Measurements from ENCODE around the gene PDE4B.

PDE4B gene

DNA sequence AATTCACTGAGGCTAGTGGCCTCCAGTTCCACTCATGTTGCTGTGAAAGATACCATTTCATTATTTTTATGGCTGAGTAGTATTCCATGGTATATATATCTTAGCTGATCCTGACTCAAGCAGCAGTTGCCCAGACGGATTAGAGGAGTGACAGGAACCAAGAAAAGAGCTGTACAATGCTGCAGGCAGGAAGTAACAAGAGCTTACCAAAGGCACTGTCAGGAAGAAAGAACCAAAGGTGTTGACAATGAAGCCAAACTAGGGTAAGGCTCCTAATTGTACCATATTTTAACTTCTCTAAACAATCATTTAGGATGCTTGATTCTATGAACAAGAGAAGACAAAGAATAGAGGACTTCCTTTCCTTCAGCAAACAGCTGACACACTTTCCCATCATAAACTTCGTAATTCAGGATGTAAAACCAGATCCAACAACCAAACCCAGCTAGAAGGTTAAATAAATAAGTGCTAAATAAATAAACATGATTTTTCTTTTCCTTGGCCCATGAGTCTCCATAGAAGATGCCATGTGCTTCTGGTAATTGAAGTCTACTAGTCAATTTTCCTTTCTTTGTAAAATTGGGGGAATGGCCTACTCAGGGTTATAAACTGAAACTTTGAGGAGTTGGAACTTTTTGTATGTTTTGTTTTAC lies 493.0 kb downstream of the PDE4B start:
- DNase-seq (ENCODE audit: low read depth in 2 of 2) = no peak

DNA sequence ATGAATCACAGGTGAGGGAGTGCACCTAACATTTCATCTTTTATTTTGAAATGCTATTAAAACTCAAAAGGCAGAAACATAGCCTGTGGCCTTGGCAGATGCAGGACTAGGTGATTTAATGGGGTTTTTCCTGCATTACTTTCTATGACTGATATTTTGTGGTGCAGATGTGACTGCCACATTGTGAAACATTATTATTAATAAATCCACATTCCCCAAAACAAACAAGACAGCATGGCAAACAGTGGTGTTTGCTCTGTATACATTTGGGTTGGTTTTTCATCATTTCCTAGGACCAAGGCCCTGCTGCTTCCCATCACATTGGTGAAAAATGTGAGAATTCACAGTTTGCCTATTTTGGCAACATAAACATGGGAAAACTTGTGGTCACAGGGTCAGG lies 493.6 kb downstream of the PDE4B start:
- DNase-seq (ENCODE audit: low read depth in 2 of 2) = no peak

DNA sequence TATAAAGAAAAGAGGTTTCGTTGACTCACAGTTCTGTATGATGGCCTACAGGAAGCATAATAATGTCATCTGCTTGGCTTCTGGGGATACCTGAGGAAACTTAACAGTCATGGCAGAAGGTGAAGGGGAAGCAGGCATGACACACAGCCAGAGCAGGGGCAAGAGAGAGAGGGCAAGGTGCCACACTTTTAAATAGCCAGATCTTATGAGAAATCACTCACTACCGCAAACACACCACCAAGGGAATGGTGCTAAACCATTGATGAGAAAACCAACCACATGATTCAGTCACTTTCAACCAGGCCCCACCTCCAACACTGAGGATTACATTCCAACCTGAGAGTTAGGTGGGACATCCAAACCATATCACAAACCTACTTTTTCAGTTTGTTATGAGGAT lies 495.4 kb downstream of the PDE4B start:
- no peak for DNase-seq (ENCODE audit: low read depth in 2 of 2)

DNA sequence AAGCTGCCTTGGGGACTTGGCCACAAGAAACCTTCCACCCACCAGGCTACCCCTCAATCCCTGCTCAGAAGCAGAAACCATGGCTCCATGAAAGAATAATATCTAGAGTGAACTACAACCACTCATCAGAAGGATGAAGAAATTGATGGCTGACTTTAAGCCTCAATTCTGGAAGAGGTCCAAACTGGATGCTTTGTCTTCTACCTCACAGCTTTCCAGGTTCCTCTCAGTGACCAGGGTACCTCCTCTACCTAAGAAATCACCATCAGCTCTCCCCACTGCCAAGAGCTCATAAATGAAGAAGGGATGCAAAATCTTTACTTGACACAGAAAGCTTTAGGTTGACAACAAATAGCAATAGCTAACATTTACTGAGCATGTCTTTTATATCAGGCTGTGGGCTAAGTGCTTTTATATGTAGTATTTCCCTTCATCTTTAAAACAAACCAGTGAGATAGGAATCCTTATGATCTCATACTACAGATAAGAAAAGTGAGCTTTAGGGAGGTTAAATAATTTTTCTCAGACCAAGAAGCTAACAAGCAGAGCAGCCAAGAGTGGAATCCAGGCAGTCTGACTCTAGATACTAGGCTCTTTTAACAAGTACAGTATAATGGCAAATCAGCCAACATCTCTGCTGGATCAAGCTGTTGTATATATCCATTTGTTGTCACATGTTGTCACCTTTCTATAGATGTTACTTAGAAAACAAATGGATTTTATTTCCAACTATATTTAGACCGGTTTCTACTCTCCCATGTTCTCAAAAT lies 498.3 kb downstream of the PDE4B start:
- DNase-seq (ENCODE audit: low read depth in 2 of 2) = no peak

DNA sequence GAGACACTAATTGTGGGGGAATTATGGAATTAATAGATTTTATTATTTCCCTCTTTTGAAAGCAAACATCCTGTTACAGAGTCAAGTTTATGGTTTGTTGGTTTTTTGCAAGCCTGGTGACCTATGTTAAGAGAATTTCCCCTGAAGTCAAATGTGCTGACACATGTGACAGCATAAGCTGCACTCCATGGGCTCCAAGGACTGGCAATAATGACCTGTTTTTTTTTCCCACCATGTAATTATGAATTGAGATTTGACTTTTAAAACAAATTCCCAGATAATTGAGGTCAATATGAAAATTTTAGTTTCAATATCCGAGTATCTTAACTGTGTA lies 498.8 kb downstream of the PDE4B start:
- no peak for DNase-seq (ENCODE audit: low read depth in 2 of 2)

DNA sequence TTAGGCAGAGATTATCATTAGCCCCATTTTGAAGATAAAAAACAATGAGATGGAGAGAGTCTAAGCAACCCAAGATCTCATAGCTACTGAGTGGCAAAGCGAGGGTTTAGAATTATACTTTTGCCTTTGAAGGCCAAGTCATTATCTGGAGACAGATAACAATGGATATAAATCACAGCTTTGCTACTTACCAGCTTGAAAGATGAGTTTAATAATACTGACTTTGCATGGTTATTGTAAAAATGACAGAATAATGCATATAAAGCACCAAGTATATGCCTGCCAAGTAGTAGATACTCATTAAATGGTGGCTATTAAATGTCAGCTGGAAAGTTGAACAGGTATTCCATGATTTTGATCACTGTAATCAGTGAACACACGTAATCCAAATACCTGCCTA lies 499.6 kb downstream of the PDE4B start:
- no peak for DNase-seq (ENCODE audit: low read depth in 2 of 2)

DNA sequence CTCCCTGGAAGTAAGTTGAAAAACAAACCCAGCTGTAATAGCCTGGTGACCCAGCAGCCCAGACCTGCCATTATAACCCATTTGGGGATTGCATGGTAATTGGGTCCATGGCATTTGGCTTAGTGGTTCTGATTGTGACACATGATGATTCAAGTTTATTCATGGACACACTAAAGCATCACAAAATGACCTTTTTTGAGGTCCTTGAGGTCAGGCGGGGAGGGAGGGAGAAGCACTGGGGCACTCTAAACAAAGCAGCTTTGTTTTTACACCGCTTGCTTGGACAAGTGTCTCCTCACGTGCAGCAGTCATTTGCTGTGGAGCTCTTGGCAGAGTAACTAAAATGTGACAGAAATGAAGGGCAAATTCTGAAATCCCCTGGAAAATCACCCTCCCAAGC lies 500.2 kb downstream of the PDE4B start:
- DNase-seq (ENCODE audit: low read depth in 2 of 2) = no peak

DNA sequence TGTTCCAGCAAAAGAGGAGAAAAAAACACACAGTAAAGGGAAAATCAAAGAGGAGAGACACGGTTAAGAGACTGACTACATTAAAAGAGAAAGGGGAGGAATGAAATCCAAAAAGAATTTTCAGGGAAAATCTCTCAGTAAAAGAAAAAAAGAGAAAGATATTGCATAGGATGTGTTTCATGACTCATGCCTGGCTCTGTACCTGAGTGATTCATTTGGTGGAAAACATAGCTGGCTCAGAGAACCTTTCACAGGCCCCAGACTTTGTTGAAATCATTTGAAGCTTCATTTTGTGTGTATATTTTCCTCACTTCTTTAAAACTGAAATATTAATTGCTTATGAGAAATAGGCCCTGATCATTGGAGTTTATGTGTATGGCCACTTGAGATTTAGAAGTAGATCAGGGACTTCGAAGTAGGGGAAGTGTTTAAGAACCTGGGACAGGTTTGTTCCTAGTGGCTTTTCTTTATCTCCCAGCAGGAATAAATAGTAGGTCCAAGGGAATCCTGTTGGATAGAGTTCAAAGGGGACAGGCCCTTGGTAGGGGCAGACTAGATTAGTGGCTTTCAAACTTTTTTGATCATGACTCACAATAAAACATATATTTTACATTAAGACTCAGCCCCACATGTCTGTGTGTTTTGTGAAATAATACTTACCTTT lies 502.1 kb downstream of the PDE4B start:
- no peak for DNase-seq (ENCODE audit: low read depth in 2 of 2)

DNA sequence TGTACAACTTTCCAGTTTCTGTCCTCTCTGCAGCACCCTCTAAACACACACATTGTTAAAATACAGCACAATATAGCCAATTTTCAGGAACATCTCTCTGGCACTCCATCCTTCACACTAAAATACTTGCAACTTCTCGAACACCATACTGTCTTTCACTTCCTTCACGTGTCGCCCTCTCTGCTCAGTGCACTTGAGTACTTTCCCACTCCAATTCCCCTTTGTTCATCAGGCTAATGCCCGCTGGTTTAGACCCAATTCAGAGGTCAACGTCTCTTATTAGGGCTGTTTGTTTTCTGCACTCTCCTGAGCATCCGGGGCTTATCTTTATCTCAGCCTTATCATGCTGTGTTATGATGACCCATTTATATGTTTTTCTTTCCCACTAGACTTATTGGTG lies 503.1 kb downstream of the PDE4B start:
- DNase-seq (ENCODE audit: low read depth in 2 of 2) = no peak

DNA sequence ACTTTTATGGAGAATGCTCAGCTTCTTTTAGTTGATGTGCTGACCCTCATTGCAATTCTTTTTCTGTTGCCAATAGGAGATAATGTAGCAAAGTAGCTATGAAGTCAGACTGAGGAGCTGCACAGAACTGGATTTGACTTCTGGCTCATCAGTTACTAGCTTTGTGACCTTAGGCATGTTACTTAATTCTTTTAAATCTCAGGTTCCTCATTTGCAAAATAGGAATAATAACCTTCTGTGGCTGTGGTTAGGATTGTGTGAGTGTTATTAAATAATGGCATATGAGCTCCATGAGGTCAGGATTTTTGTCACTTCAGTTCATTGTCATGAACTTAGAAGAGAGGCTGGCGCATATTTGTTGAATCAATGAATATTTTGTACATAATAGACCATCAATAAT lies 503.7 kb downstream of the PDE4B start:
- DNase-seq (ENCODE audit: low read depth in 2 of 2) = no peak

DNA sequence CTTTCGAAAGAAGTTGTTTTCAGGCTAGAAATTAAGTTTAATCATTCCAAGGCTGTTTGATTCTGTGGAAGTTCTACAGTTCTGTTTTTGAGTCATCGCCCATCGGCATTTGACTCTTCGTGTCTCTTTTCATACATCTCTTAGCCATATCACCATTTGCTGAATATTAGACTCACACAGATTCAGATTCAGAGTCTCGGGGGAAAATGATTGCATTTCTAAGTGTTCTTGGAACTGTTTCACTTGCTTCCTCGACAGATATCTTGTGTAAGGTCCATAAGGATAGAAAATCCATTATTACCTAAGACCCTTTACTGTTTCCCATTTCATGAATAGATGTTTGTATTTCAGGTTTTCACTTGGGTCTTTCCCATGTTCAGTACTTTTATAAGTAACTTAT lies 504.3 kb downstream of the PDE4B start:
- no peak for DNase-seq (ENCODE audit: low read depth in 2 of 2)

DNA sequence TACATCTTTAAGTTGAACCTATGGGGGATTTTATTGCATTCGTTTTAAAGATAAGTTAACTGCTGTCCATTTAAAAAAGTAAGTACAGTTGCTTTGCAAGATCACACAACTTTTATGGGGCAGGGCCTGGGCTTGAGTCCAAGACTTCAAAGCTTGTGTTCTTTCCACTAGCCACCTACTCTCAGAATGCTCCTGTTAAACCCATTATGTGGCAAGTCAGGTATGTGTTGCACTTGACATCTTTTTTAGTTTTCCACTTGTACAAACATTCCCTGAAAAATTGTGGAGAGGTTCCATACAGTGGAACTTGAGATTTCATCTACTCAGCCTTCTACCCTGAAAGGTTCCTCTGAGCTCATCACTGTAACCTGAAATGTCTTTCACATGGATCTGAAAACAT lies 505.8 kb downstream of the PDE4B start:
- no peak for DNase-seq (ENCODE audit: low read depth in 2 of 2)

DNA sequence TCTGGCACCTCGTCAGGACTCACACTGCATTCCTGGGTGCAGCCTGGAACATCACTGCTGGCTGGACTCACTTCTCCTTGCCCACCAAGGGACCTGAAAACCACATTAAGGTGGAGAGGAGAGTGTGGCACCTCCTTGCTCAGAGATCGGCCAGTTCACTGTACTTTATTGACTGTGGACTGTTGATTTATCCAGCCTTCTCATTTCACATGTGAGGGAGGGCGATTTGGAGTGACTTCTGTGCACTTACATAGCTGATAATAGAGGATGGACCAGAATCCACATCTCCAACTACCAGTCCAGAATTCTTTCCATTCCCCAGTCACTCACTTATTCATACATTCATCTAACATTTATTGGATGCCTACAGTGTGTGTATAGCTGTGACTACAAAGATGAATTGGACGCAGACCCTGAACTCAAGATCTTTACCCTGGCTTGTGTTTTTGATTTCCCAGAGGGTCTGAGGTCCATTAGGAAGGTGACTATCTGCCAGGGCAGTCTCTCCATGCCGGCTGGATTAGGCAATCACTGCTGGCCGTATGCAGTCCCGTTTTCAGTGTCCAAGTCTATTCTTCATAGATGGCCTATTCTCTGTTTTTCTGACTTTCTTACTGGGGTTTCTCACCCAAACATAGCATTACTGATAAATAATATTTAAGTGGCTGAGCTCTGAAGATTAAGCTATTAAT lies 507.7 kb downstream of the PDE4B start:
- DNase-seq (ENCODE audit: low read depth in 2 of 2) = no peak

DNA sequence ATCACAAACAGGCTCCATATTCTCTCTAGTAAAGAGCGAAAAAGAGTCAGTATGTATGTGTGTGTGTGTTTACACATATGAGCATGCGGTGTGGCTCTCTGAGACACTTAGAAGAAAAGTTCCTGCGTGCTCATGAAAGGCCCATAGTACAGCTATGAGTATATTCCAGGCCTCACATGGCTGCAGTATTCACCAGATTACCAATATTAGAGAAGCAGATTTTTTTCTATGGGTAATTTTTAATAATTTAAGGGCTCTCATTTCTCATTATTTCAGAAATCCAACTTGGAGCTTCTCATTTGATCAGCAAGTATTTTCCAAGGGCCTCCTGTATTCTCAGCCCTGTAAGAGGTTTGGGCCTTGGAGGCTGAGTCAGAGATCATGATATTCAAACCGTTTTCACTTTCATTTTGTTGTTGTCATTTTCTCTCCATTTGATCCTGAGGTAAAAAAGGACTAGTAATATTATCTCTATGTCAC lies 508.3 kb downstream of the PDE4B start:
- no peak for DNase-seq (ENCODE audit: low read depth in 2 of 2)

DNA sequence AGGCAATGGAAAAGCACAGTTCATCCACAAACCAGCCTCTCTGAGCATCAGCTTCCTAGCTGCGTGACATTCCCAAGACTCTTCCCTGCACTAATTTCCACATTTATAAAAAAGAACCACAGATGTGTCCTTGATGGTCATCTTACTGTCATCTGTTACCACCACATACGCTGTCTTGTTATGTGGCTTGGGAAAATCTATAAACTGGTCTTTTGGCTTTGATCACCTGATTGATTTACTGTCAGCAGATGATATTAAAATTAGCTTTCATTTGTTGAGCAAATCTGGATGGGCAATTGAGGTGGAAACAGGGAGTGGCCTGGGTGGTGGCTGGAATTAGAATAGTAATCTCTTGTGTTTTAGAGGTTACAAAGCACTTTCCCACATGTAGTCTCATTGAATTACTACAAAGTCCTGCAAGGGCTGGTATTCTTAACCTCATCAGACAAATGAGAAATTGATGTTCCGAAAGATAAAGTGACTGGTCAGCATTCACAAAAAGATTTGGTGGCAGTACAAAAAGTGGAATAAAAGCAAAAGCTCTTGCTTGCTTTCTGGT lies 509.6 kb downstream of the PDE4B start:
- no peak for DNase-seq (ENCODE audit: low read depth in 2 of 2)

DNA sequence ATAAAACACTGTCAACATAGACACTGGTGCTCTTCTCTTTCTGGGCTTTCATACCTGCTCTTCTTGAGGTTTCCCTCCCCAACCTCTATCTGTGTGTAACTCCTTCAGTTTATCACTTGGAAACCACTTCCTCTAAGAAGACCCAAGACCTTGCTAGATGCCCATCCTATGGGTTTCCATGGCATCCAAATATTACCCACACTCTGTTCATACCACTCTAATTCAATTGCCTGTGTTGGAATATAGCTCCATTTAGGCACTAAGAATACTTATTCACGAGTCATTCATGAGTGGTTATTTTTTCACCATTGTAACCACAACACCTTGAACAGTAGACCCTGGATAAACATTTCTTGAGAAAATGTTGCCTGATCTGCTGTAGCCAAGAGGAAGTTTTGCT lies 510.1 kb downstream of the PDE4B start:
- DNase-seq (ENCODE audit: low read depth in 2 of 2) = no peak

DNA sequence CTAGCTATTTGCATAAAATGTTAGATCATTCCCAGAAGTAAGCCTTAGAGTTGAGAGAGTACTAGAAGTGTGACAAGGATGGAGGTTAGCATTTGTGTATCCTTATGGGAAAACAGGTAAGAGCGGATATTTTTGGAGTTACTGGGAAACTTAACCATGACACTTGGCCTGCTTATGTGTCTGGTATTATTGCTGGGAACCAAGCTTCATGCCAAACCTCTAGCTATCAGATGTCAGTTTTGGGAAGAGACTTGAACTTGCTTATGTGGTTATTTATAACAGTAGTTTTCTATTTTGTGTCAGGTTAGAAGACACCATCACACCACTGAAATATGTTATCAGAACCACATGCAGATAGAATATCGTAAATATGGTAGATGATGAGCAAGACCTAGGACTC lies 511.0 kb downstream of the PDE4B start:
- DNase-seq (ENCODE audit: low read depth in 2 of 2) = no peak

DNA sequence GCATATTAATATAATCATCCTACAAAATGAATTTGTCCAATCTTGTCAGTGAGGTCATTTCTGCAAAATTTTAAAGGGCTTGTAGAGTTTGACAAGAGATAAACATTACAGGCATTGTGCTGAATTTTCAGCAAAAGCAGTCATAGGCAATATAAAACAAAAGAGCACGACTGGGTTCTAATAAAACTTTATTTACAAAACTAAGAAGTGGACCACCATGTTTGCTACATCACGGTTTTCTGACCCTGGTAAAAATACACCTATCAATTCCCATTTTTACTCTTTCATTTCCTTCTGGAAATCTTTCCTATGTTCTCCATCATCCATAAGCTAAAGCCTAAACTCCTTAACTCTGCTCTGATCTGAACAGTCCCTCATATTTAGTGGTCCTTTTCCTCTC lies 511.4 kb downstream of the PDE4B start:
- no peak for DNase-seq (ENCODE audit: low read depth in 2 of 2)

DNA sequence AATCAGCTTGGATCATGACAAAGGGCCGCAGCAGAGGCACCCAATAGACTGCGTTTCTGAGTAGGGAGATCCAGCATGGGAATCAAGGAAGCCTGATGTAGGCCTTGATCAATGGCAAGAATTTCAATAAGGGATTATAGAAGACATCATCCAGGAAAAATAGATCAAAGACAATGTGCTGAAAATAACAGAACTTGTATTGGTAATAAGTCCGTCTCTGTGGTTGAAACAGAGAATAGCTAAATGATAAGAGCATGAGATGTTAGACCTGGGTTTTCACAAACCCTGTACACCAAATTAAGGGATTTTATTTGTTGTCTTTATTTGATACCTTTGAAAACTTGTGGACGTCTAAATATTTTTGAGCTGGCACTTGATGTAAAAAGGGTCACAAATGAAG lies 513.2 kb downstream of the PDE4B start:
- no peak for DNase-seq (ENCODE audit: low read depth in 2 of 2)

DNA sequence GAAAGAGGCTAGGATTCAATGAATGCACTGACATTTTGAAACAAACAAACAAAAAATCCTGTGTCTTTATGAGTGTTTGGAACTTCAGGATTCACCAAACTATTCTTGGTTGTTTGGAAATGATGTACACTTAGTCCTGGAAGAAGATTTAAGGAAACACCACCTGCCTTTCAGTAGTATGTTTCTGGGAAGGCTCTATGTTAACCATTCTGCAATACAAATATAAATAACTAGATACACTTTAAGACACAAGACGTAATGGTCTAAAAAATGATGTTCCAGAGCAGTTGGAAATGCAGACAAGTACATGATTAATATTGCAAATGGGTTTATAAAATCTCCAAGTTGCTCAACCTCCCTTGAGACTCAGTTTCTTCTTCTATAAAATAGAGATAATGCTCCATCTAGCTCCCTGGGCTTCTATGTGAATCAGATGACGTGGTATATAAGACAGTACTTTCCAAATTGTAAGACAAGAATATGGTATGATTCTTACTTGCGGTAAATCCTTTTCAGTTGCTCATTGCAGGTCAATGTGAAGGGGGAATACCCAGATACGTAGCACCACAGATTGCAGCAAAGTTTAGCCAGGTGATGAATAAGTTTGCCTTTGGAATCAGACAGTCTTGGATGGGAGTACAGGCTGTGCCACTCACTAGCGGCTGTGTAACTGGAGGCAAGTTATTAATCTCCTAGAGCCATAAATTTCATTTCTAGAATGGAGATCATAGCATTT lies 516.5 kb downstream of the PDE4B start:
- DNase-seq (ENCODE audit: low read depth in 2 of 2) = no peak

DNA sequence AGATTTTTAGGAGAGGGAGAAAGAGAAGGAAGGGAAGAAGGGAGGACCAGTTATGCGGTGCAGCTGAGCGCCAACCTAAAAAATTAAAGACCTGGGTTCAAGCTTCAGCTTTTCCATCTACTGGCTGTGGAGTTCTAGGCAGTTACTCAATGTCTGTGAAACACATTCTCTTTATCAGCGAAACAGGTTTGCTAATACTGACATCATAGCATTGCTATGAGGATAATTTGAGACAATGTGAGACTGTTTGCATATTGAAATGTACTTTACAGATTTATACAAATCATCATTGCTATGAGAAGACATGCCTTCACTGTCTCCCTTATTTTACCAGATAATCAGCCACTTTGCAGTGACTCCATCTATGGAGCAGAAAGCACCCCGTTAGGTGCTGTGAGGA lies 518.4 kb downstream of the PDE4B start:
- DNase-seq (ENCODE audit: low read depth in 2 of 2) = no peak

DNA sequence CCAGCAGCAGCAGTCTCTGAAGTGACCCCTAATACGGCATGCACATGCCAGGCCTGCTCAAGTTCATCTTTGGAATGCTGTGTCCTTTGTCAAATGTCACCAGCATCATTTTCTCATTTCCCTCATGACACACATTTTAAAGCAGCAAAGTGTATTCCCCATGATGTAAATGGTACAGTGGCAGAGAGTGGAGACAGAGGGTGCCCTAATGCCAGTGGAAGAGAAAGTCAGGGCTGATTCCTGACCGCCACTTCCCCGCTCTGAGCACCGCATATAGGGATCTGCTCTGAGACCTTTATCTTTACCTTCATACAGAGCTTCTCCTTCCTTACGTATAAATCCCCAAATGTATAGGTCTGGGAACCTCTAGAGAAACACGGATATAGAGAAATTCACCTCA lies 518.9 kb downstream of the PDE4B start:
- DNase-seq (ENCODE audit: low read depth in 2 of 2) = no peak

Measured in stimulated activated CD8-positive, alpha-beta memory T cell treated with anti-CD3 and anti-CD28 coated beads, Interleukin-15, amount 100 ng/mL, for 4 hours (primary cell).